Pons (tissue), 1 donor: ENCODE measurements around the gene MRM2.
"Not testable (repeated sequence)": the region's sequence is repeated elsewhere in the genome, so short reads cannot be mapped to it uniquely, and the experiment has no call there.

ENCODE experiments used
- DNase-seq: peaks from one replicate; pipeline ENCODE4 v3.0.0-alpha.2; 2016; ENCODE audit warnings: low spot score

Gene MRM2

DNA sequence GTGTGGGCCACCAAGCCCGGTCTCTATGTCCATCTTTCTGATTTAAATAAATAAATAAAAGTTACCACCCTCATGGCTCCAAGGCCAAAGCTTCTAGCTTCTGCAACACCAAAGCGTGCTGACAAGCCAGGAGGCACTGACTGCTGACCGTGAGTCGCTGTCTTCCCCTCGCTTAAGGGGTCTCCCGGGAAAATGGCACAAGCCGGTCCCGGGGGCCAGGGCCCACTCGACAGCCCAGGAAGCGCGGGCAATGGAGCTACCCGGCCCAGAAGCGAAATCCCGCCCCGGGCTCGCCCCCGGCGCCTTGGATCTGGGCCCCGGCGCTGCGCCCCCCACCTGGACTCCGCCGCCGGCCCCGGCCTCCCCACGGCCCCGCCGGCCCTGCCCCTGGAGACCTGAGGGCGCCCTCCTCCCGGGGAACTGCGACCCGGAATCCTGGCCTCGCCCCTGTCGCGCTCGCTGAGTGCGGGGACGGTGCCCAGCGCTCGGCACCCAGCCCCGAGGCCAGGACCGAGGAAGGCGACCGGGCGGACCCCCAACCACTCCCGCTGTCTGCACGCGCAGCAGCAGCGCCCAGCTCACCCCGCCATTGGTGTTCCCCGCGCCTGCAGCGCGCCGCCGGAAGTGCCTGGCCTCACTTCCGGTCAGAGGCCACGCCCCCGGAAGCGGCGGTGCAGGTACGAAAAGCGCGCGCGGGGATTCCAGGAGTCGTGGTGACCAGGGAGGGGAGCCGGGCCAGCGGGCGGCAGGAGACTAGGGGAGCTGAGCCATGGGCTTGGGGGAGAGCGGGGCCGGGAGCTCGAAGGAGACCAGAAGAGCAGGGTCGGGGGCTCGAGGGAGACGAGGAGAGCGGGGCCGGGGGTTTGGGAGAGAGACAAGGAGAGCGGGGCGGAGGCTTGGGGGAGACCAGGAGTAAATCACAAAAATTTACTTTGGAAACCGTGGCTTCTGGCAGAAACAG, at the start of gene MRM2, which contains the start of gene NUDT1:
MRM2 (minus strand) TSS at position 626 of the 961 bp plus-strand sequence; CDS start at position 590, 36 bp downstream.
NUDT1 (plus strand) TSS at position 647 of the 961 bp plus-strand sequence. CDS start 2,349 bp downstream, outside the sequence.
- peak; percentile 64 for DNase-seq

DNA sequence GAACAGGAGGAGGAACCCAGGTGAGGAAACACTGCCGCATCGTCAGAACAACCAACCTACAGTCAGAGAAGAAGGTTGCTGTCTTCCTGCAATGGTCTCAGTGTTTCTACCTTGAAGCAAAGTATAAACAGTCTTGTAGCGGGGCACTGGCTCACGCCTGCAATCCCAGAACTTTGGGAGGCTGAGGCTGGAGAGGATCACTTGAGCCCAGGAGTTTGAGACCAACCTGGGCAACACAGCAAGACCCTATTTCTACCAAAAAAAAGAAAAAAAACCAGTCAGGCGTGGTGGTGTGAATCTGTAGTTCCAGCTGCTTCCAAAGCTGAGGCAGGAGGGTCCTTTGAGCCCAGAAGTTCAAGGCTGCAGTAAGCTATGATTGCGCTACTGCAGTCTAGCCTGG, 48.9 kb upstream of the MRM2 start:
- no peak for DNase-seq

DNA sequence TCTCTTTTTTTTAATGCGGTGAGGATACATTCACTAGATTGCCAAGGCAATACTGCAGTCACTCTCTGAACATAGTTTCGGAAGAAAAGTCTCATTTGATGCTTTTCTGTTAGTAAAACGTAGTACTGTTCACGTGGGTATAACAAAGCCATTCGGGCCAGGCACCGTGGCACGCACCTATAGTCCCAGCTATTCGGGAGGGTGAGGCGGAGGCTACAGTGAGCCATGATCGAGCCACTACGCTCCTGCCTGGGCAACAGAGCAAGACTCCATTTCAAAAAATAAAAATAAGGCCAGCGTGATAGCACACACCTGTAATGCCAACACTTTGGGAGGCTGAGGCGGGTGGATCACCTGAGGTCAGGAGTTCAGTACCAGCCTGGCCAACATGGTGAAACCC, 47.6 kb upstream of the MRM2 start:
- DNase-seq: no peak

DNA sequence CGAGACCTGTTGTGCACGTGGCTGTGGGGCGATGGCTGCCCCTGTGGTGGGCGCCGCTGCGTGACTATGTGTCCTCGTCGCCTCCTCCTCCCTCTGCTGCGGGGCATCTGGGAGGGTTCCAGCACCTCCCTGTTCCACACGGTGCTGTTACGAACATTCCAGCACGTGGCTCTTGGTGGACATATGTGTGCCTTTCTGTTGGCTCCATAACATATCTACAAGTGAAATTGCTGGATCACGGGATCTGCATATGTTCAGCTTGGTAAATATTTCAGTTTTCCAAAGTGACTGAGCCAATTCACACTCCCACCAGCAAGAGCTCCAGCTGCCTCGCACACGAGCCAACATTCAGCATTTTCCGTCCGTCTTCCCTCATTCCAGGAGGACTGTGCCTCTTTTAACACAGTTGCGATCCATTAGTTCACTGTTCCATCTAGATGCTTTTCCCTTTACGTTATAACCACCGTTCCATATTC, 47.1 kb upstream of the MRM2 start:
- no peak for DNase-seq

DNA sequence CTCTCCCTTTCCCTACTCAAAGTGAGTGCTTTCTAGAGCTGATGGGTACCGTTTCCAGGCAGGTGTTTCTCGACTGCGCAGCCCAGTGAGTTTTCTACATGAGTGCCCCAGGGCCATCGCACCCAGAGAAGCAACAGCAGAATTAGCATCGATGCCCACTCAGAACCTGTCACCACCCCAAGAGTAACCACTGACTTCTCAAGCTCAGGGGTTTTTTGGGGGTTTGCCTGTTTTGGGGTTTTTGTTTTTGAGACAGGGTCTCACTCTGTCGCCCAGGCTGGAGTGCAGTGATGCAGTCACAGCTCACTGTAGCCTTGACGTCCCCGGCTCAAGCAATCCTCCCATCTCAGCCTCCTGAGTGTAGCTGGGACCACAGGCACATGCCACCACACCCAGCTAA, 46.5 kb upstream of the MRM2 start:
- no peak for DNase-seq

DNA sequence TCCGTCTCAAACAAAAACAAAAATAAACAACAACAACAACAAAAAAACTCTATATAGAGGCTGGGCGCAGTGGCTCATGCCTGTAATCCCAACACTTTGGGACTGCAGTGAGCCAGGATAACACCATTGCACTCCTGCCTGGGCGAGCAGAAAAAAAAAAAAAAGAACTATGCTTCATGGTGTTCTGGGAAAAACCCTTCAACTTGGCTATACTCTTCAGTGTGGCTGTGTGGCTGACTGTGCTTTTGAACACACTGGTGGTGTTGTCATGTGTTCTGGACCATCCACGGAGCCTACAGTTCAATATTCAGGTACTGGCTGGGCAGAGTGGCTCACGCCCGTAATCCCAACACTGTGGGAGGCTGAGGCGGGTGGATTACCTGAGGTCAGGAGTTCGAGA, 45.7 kb upstream of the MRM2 start:
- DNase-seq: no peak

DNA sequence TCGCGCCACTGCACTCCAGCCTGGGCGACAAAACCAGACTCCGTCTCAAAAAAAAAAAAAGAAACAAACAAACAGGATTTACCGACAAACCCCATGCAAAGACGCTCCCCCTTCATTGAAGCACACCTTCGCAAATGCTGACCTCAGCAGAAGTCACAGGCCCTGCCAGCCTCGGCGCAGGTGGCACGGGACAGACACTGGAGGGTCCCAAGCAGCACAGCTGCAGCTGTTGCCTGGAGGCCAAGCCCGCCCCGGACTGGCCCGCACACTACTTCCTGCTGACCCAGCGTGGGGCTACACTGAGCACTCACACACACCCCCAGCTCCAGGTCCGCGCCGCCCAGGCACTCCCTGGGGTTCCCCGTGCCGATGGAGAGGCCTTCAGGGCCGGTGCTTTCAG, 41.1 kb upstream of the MRM2 start:
- no peak for DNase-seq

DNA sequence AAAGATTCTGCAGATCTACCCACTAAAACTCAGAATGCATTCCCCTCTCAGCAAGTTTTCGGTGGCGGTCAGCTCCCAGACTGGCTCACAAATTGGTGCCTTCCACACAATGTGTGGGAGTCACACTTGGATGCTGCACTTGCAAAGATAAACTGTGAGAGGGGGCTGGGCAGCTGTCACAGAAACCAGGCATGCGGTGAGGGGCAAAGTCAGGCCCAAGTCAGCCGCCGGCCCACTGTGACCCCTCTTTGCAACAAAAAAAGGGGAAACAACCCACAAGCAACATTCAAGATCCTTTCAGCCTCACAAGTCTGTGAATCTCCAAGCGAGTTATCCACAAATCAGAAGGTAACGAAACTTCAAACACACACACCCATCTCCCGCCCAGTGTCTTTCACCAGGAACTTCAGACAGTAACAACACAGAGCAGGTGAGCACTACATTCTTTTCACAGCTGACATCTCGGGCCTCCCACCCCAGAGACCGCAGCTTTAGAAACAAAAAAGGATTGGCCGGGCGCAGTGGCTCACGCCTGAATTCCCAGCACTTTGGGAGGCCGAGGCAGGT, 40.3 kb upstream of the MRM2 start:
- DNase-seq: no peak

DNA sequence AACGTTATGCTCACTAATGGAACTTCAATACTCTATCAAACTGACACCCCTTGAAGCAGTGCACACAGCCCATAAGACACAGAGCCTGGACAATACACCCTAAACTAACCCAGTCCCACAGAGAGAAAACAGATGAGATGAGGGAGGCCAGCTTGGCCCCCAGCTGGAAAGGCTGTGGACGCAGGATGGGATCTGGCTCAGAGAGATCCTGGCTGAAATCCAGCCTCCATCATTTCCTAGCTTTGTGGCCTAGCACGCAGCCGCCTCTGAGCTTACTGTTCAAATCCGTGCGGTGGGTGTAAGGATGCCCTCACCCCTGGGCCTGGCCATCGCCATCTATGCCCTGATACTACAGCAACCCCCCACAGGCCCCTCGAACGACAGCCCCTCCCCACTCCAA, 39.5 kb upstream of the MRM2 start:
- DNase-seq: peak; percentile 45

DNA sequence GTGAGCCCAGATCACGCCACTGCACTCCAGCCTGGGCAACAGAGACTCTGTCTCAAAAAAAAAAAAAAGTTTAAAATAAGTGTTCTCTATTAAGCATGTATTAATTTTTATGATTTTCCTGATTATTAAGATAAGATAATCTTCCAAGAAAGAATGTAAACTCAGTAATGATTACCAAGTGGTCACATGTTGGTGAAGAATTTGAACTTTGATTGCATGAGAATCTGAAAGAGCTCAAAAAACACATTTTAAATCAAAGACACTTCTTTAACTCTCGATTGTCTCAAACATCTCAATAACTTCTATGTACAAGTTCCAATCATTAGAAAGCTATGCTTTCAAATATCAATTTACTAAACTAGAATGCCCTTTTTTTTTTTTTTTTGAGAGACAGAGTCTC, 38.4 kb upstream of the MRM2 start:
- no peak for DNase-seq

DNA sequence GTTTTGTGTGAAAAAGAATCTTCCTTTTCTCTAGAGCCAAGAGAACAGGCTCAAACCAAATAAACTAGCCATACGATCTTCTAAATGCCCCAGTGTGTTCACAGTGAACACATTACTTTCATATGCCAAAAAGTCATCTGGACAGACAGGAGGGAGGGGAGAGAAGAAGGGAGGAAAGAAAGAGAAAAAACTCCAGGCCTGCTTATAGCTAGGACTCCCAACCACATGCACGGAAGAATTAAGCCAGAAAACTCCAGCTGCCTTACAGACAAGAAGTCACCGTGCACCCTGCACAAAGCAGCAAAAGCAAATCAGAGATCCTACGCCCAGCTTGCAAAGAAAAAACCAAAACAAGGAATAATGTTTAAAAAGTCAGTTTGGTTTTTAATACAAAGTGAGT, 37.9 kb upstream of the MRM2 start:
- DNase-seq: no peak

DNA sequence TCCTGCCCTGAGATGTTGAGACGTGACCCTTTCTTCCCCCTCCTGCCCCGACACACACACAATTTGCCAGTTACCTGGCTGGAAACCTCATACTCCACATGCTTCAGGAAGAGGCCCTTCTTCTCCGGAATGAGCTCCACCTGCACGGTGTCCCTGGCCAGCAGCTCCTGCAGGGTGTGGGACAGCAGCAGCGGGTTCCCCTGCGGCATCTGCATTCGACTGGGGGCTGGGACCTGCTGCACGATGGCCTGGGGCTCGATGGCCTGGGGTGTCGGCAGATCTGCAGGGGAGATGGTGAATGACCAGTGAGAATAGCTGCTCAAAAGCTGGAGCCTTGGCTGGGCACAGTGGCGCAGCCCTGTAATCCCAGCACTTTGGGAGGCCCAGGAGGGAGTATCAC, 36.0 kb upstream of the MRM2 start:
- DNase-seq: no peak

DNA sequence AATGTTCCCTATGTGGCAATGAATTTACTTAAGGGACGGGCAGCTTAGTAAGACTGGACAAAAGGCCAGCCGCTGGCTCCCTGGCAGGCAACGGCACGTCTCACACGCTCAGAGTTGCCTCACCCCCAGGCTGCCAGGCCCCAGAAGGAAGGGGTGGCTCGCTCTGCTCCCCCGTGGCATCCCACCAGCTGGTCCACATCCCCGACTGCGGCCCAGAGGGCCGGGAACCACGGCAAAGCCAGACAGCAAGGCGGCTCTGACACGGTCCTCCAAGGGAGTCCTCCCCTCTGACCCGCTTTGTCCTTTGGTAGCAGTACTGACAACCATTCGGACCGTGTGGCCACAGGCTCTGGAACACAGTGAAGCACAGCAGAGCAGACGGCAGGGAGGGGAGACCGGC, 34.1 kb upstream of the MRM2 start:
- no peak for DNase-seq

DNA sequence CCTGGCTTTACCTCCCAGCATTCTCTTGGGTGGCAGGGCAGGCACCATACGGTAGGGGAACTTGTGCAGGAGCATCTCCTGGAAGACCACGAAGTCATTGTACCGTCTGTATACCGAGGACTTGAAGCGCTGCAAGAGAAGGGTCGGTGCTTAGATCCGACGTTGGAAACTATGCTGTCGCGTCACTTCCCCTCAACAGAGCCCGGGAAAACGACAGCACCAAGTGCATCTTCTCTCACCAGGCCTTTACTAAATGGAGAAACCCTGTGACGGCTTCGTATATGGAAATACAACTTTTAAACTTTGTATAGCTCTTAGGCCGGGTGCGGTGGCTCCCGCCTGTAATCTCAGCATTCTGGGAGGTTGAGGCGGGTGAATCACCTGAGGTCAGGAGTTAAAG, 33.1 kb upstream of the MRM2 start:
- DNase-seq: no peak

DNA sequence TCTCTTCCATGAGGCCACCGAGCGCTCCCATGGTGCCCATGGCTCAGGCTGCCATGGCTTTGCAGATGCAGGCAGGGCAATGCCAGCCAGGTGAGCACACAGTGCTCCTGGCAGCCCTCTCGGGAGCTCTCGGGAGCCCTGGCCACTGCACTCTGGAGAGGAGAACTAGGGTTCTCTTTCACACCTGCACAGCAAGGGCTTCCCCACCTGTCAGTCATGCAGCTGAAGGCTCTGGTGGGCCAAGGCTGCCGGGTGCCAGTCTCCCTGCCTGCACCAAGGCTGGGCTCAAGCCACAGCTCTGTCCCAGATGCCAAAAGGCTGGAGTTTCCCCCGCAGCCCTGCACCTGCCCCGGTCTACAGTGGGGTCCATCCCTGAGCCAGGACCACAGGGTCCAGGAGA, 32.7 kb upstream of the MRM2 start:
- DNase-seq: no peak

DNA sequence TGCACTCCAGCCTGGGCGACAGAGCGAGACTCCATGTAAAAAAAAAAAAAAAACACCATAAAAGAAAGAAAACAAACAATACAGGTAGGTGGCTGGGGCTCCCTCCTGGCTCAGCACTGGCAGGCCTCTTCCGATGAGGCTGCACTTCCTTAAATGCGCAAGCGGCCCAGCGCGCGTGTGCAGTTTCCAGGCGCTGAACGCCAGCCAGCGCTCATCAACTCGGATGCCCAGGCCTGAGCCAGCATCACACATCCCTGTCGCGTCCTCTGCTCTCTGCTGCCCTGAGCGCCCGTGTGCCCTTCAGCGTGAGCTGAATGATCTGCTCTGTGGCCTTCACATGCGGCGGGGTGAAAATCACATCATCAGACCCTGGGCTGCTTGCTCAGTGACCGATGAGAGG, 31.9 kb upstream of the MRM2 start:
- no peak for DNase-seq

DNA sequence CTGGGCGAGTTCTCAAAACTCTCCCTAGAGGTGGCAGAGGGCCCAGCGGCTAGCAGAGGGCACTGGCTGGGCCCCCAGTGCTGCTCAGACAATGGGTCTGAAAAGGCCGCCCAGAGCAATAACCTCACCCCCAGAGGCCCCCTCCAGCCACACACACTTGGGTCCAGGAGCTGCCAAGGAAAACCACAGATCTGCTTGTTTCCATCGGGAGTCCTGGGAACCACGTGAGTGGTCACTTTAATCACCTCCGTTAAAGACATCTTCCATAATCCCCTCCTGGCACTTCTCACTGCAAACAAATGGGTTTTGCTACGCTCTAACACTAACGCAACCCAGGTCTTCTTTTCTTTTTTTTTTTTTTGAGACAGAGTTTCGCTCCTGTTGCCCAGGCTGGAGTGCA, 30.0 kb upstream of the MRM2 start:
- no peak for DNase-seq

DNA sequence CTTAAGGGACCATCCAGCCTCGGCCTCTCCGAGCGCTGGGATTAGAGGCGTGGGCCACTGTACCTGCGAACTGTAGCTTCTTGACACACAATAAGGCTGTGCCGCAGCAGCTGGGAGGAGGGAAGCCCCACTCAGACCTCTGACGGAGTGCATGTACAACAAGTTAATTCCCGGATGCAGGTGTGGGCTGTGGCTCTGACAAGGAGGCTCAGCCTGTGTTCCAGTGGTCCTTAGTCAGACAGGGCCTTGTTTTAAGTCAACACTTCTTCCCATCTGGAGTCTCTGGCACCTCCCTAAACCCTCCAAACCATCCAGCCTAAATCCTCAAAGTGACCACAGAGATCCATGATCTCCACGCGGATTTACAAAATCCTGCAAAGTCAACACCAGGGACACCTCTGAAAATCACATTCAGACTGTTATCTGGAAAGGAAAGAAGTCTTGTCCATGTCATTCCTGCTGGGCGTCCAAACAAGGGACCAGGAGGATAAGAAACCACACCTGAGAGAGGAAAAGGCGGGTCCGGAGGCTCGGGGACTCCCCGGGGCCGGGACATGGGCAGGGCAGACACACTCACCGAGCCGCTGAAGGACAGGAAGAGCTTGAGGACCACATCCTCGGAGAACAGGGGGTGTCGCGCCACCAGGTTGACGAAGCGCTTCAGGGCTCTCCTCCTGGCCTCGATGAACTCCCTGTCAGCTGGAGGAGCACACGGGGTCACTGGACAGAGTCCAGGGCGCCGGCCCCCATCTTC, 29.4 kb upstream of the MRM2 start:
- DNase-seq: no peak

DNA sequence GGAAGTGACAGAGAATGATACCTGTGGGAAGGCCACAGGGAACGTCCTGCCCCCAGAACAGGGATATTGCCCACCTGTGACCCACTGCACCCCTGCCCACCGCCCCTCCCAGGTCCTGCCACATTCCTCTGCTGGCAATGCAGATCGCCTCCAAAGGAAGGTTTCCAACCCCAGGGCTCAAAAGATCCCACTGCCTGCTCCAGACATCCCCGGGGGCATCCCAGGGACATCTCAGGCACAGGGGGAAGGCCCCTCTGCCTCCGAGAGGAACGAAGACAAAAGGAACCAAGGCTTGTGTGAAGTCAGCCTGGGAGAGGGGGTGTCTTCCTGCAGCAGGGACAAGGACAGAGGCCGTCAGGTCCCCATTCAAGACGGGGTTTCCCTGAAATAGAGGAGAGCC, 28.5 kb upstream of the MRM2 start:
- DNase-seq: no peak

DNA sequence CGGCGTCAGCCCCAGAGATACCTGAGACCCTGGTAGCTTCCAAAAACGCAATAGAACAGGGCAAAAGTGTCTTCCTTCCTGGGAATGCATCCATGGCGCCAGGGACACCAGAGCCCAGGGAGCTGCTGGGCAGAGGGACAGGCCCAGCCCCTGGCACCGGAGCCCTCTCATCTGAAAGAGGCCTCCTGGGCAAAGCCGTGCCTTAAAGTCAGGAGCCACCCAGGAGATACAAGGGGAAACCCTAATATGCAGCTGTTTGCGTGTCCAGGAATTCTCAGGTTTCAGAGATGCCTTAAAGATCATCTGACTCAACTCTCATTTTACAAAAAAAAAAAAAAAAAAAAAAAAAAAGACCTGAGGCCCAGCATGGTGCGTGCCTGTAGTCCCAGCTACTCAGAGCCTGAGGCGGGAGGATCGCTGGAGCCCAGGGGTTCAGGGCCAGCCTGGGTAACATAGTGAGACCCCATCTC, 28.0 kb upstream of the MRM2 start:
- DNase-seq: no peak

DNA sequence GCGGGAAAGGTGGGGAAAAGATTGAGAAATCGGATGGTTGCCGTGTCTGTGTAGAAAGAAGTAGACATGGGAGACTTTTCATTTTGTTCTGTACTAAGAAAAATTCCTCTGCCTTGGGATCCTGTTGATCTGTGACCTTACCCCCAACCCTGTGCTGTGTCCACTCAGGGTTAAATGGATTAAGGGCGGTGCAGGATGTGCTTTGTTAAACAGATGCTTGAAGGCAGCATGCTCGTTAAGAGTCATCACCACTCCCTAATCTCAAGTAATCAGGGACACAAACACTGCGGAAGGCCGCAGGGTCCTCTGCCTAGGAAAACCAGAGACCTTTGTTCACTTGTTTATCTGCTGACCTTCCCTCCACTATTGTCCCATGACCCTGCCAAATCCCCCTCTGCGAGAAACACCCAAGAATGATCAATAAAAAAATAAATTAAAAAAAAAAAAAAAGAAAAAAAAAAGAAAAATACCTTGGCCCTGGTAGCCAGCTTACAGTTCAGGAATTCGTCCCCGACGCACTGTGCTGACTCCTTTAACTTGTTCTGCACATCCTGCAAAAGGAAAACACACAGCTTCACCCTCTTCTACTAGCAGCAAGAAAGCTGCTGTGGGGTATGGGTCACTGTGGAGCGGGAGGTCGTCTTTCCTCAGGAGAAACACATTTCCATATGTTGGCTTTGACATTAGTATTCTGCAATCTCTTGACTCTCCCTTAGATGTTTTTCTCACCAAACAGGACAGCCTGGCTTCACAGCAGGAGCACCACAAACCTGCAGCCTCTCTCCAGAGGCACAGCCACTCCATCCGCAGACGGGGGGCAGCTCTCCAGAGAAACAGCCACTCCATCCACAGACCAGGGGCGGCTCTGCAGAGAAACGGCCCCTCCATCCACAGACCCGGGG, 27.3 kb upstream of the MRM2 start:
- not testable (repeated sequence) for DNase-seq
